Adrenal gland (tissue), 12 donors: ENCODE data around the gene ZNF18. TPM values are rescaled to one million over a fixed set of nuclear protein-coding genes. Genes with fewer than 3 reads are reported as not detected.

Experiments used
- DNase-seq, 7 donors: peaks; one replicate each; pipeline ENCODE4 v3.0.0-alpha.2; 2019 to 2020
- H3K27ac ChIP-seq, 5 donors: fragments of 200-600 bp; sonication (generic) in 4 of 5; 1 replicate in 3 of 5; 2 replicates in 2 of 5; pipeline versions ENCODE4 v1.5.1 to v1.8.0; 2016 to 2020; ENCODE audit warnings: mild to moderate bottlenecking in 1 of 5
- H3K27me3 ChIP-seq: fragments of 200-600 bp; 2 replicates; pipeline ENCODE4 v1.8.0; 2021
- H3K36me3 ChIP-seq, 2 donors: fragments of 200-600 bp; replicated peaks in 1 of 2; 1 replicate in 1 of 2; 2 replicates in 1 of 2; pipeline versions ENCODE4 v1.5.1 to v1.8.0; 2018 to 2022
- H3K4me1 ChIP-seq, 2 donors: fragments of 200-600 bp; replicated peaks in 1 of 2; 1 replicate in 1 of 2; 2 replicates in 1 of 2; pipeline versions ENCODE4 v1.5.1 to v1.8.0; 2018 to 2021
- H3K4me3 ChIP-seq, 4 donors: fragments of 200-600 bp; sonication (generic) in 3 of 4; one replicate each; pipeline ENCODE4 v1.5.1; 2016 to 2018
- H3K9me3 ChIP-seq, 3 donors: fragments of 200-600 bp; sonication (generic) in 1 of 3; replicated peaks in 1 of 3; 1 replicate in 2 of 3; 2 replicates in 1 of 3; pipeline versions ENCODE4 v1.5.1 to v1.8.0; 2016 to 2021
- CTCF ChIP-seq, 6 experiments: fragments of 450-650 bp in 4 of 6; fragments of 200-600 bp in 2 of 6; sonication (generic) in 1 of 6; IDR thresholded peaks; 1 replicate in 5 of 6; 2 replicates in 1 of 6; pipeline versions ENCODE4 v1.5.1 to v1.8.0; 2016 to 2021; ENCODE audit warnings: antibody characterized with exemption in 6 of 6, mild to moderate bottlenecking in 2 of 6, moderate library complexity in 1 of 6
- POLR2A ChIP-seq, 2 donors: fragments of 450-650 bp; IDR thresholded peaks; one replicate each; pipeline ENCODE4 v1.6.1; 2017; ENCODE audit warnings: antibody characterized with exemption in 2 of 2, mild to moderate bottlenecking in 2 of 2, moderate library complexity in 1 of 2
- WGBS, 4 donors: extraction: QIAGEN DNeasy Blood & Tissue Kit in 2 of 4; methylation state at CpG; one replicate each; pipeline versions ENCODE4 v1.1.5 to v1.1.7; 2013 to 2017; 5-methylcytosine and 5-hydroxymethylcytosine counted together
- intact Hi-C, 2 donors: fragments of 100-400 bp; cut with DNase I; formaldehyde crosslinking; loops; one replicate each; pipeline versions ENCODE4 v1.14.1 to v1.15.0; 2022 to 2023
- polyA plus RNA-seq, 3 donors: library from polyadenylated mRNA; stranded (reverse); fragments of 200-250 nt in 2 of 3; fragments of 350-450 nt in 1 of 3; fragmentation: Illumina TruSeq in 1 of 3; extraction: RNeasy Lipid Tissue Mini Kit (QIAGEN cat#74804) in 1 of 3; gene quantifications; one replicate each; pipeline ENCODE4 v1.2.3, GENCODE V29; 2013 to 2014
- total RNA-seq, 9 donors: library from RNA; depleted of rRNA in 4 of 9; stranded (reverse); fragments of >200 nt in 4 of 9; fragments of 120-200 nt in 1 of 9; fragmentation: NEBNext Ultra II Directional in 1 of 9; extraction: Animal tissue kit (Norgen Biotek cat#: 25700) in 1 of 9; gene quantifications; one replicate each; pipeline versions ENCODE4 v1.1.0 to v1.2.4, GENCODE V29; 2013 to 2023
- donor health status: healthy with polysubstance abuse.
- donor health status: Bipolar disorder and iron deficiency.
- donor health status: DM: yes; HTN: yes; CAD: no.
- donor health status: DM: no; HTN: no; CAD: no.
- donor health status: DM: no; HTN: no; CAD: no.
- donor health status: DM: yes; HTN: yes; CAD: no.

The ZNF18 gene
- total and polyA plus RNA-seq, 12 donors: 3.4 to 17.5 (median 6.3) TPM

- H3K36me3 ChIP-seq: no peaks in the 10 kb centered on the region
- H3K27ac ChIP-seq: peak overlapping the region in 3 of 5 donors; percentile 86 to 95 (median 93)
- no peak for DNase-seq
- TF ChIP-seq CTCF (IDR thresholded peaks at IDR 0.05) (no peak), POLR2A (IDR thresholded peaks at IDR 0.05) (no peak)
- no peaks in the 10 kb centered on the region for H3K27me3 ChIP-seq
- H3K4me3 ChIP-seq: peak overlapping the region in 3 of 4 donors; percentile 81 to 99 (median 88)
- H3K4me1 ChIP-seq: peaks cover 12 to 39% of the 10 kb centered on the region in 2 donors
- 0 to 2% (median 2%) methylated on average over 3 of the region's 3 CpGs for WGBS, 4 donors
- intact Hi-C loops: loop anchor here in 1 of 2 donors (10.0 kb wide), 1 partner anchor 93 kb away; no protein-coding TSS in a partner anchor
- H3K9me3 ChIP-seq: no peaks in the 10 kb centered on the region
Measured at GRCh38 chr17:12021623-12022140, 24.4 kb upstream of the ZNF18 start.

- intact Hi-C loops: loop anchor here in 1 of 2 donors (10.0 kb wide), 1 partner anchor 94 kb away; no protein-coding TSS in a partner anchor
- WGBS, 4 donors: 0 to 1% (median 0%) methylated on average over 4 to 123 of the region's 123 CpGs
- H3K4me3 ChIP-seq: peak within 1 kb of the TSS; percentile 53 to 99 (median 84)
- DNase-seq: peak; percentile 88 to 96 (median 94)
- H3K36me3 ChIP-seq: no peaks in the 10 kb centered on the region
- no peaks in the 10 kb centered on the region for H3K27me3 ChIP-seq
- peaks cover 12 to 39% of the 10 kb centered on the region in 2 donors for H3K4me1 ChIP-seq
- no peaks in the 10 kb centered on the region for H3K9me3 ChIP-seq
- TF ChIP-seq POLR2A (IDR thresholded peaks at IDR 0.05) (peak; percentile 95 to 96), CTCF (IDR thresholded peaks at IDR 0.05) (no peak)
- peak within 1 kb of the TSS in 4 of 5 donors; percentile 50 to 95 (median 90) for H3K27ac ChIP-seq
Measured at GRCh38 chr17:12020642-12021622, 23.7 kb upstream of the ZNF18 start, which contains the start of gene MAP2K4. MAP2K4 (plus strand) TSS chr17:12020877; CDS start chr17:12020887, 10 bp downstream.

- TF ChIP-seq CTCF (IDR thresholded peaks at IDR 0.05) (no peak), POLR2A (IDR thresholded peaks at IDR 0.05) (no peak)
- Histone ChIP-seq H3K4me1 (no peaks in the 10 kb centered on the region), H3K4me3 (no peak overlapping the region), H3K36me3 (no peaks in the 10 kb centered on the region), H3K27me3 (no peaks in the 10 kb centered on the region), H3K27ac (no peak overlapping the region), H3K9me3 (no peaks in the 10 kb centered on the region)
- 79 to 92% (median 90%) methylated on average over 5 of the region's 5 CpGs for WGBS, 4 donors
- no peak for DNase-seq
- intact Hi-C loops: no loop called here
Measured at GRCh38 chr17:12007466-12007865, 10.2 kb upstream of the ZNF18 start.

GRCh38 chr17:11999696-12000095 is 2.4 kb upstream of the ZNF18 start:
- Histone ChIP-seq H3K27ac (no peak overlapping the region), H3K36me3 (no peaks in the 10 kb centered on the region), H3K27me3 (no peaks in the 10 kb centered on the region), H3K4me3 (no peak overlapping the region), H3K9me3 (no peaks in the 10 kb centered on the region), H3K4me1 (peaks cover 0 to 15% of the 10 kb centered on the region in 2 donors)
- TF ChIP-seq POLR2A (IDR thresholded peaks at IDR 0.05): no peak
- DNase-seq: no peak
- intact Hi-C loops: no loop called here
- WGBS, 4 donors: 84 to 90% (median 87%) methylated on average over 5 of the region's 5 CpGs
